HEK293 (cell line): ENCODE data around the gene EXOC2.

Experiments
- KLF9 ChIP-seq: fragments of 450-650 bp; formaldehyde crosslinking; IDR thresholded peaks from 2 replicates; pipeline ENCODE4 v1.5.1; 2016; ENCODE audit warnings: missing biosample characterization, missing genetic modification characterization, low read depth
- MYNN ChIP-seq: fragments of 450-650 bp; formaldehyde crosslinking; IDR thresholded peaks from 2 replicates; pipeline ENCODE4 v1.5.1; 2016; ENCODE audit warnings: missing biosample characterization, missing genetic modification characterization, borderline replicate concordance
- PRDM1 ChIP-seq: fragments of 450-650 bp; formaldehyde crosslinking; IDR thresholded peaks from 2 replicates; pipeline ENCODE4; 2016; ENCODE audit warnings: missing biosample characterization, missing genetic modification characterization
- RBAK ChIP-seq: fragments of 450-650 bp; formaldehyde crosslinking; IDR thresholded peaks from 2 replicates; pipeline ENCODE4 v1.5.1; 2016; ENCODE audit warnings: missing biosample characterization, missing genetic modification characterization
- YY1 ChIP-seq: fragments of 450-650 bp; formaldehyde crosslinking; IDR thresholded peaks from 2 replicates; pipeline ENCODE4 v1.5.1; 2018; ENCODE audit warnings: missing biosample characterization, missing genetic modification characterization
- ZNF629 ChIP-seq: fragments of 450-650 bp; formaldehyde crosslinking; IDR thresholded peaks from 2 replicates; pipeline ENCODE4 v1.5.1; 2017; ENCODE audit warnings: missing biosample characterization, missing genetic modification characterization
- ZNF776 ChIP-seq: fragments of 450-650 bp; formaldehyde crosslinking; IDR thresholded peaks from 2 replicates; pipeline ENCODE4 v1.5.0; 2017; ENCODE audit warnings: missing biosample characterization, missing genetic modification characterization, borderline replicate concordance
- TF ChIP-seq, protein P1 (sequence below): fragments of 450-650 bp; formaldehyde crosslinking; IDR thresholded peaks from 2 replicates; pipeline ENCODE4 v1.5.1; 2016; ENCODE audit warnings: missing biosample characterization, missing genetic modification characterization
- TF ChIP-seq, protein P2 (sequence below): fragments of 450-650 bp; formaldehyde crosslinking; IDR thresholded peaks from 2 replicates; pipeline ENCODE4 v1.5.1; 2016; ENCODE audit warnings: missing biosample characterization, missing genetic modification characterization
- TF ChIP-seq, protein P3 (sequence below): fragments of 450-650 bp; formaldehyde crosslinking; IDR thresholded peaks from 2 replicates; pipeline ENCODE4 v1.5.1; 2017; ENCODE audit warnings: missing biosample characterization, mild to moderate bottlenecking, missing genetic modification characterization, moderate library complexity
- TF ChIP-seq, protein P4 (sequence below): fragments of 450-650 bp; formaldehyde crosslinking; conservative IDR thresholded peaks from 2 replicates; pipeline ENCODE4 v1.5.1; 2016; ENCODE audit warnings: low read depth, missing biosample characterization, missing genetic modification characterization
- TF ChIP-seq, protein P5 (sequence below): fragments of 450-650 bp; formaldehyde crosslinking; IDR thresholded peaks from 2 replicates; pipeline ENCODE4 v1.5.1; 2016; ENCODE audit warnings: missing biosample characterization, missing genetic modification characterization, borderline replicate concordance

DNA sequence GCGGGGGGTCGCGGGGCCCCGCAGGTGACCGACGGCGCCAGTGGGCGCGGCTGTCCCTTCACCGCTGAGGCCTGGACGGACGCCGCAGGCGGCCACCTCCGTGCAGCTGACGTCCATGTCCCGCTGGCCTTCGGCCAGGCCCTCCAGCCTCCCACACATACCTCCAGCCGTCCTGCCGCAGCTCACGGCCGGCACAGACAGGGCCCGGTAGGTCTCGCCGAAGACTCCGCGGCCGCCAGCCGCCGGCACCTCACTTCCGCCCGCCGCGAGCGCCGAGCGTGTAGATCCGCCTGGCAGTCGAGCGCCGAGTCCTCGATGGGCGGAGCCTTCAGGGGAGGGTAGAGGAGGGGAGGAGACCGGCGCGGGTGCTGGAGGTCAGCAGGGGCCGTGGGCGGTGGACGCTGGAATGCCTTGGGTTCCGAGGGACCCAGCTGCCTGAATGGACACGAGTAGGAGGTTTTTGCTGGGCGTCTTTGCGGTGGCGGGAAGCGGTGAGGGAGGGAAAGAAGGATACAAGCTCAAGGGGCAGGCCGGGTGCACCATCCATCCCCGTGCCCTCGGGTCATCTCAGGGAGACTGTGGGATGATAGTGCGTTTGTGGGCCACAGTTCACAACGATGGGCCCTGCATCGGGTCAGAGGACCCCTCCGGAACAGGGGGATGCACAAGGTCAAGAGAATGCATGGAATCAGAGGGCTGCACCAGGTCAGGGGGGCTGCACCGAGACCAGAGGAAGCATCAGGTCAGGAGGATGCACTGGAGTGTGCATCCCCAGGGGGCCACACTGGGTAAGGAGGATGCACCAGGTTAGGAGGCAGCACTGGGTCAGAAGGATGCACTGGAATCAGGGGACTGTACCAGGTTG lies at the start of gene EXOC2:
- TF ChIP-seq PRDM1 (tag by site-specific recombination) (no peak), RBAK (tag by site-specific recombination) (no peak), MYNN (tag by site-specific recombination) (no peak), KLF9 (tag by site-specific recombination) (peak; percentile 80), ZNF629 (tag by site-specific recombination) (peak; percentile 79), YY1 (tag by site-specific recombination) (peak; percentile 72), ZNF776 (tag by site-specific recombination) (no peak; the same call in 1 of the 2 replicates)
- TF ChIP-seq, protein P1, sequence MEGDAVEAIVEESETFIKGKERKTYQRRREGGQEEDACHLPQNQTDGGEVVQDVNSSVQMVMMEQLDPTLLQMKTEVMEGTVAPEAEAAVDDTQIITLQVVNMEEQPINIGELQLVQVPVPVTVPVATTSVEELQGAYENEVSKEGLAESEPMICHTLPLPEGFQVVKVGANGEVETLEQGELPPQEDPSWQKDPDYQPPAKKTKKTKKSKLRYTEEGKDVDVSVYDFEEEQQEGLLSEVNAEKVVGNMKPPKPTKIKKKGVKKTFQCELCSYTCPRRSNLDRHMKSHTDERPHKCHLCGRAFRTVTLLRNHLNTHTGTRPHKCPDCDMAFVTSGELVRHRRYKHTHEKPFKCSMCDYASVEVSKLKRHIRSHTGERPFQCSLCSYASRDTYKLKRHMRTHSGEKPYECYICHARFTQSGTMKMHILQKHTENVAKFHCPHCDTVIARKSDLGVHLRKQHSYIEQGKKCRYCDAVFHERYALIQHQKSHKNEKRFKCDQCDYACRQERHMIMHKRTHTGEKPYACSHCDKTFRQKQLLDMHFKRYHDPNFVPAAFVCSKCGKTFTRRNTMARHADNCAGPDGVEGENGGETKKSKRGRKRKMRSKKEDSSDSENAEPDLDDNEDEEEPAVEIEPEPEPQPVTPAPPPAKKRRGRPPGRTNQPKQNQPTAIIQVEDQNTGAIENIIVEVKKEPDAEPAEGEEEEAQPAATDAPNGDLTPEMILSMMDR (tag by site-specific recombination), result no peak
- TF ChIP-seq, protein P2, sequence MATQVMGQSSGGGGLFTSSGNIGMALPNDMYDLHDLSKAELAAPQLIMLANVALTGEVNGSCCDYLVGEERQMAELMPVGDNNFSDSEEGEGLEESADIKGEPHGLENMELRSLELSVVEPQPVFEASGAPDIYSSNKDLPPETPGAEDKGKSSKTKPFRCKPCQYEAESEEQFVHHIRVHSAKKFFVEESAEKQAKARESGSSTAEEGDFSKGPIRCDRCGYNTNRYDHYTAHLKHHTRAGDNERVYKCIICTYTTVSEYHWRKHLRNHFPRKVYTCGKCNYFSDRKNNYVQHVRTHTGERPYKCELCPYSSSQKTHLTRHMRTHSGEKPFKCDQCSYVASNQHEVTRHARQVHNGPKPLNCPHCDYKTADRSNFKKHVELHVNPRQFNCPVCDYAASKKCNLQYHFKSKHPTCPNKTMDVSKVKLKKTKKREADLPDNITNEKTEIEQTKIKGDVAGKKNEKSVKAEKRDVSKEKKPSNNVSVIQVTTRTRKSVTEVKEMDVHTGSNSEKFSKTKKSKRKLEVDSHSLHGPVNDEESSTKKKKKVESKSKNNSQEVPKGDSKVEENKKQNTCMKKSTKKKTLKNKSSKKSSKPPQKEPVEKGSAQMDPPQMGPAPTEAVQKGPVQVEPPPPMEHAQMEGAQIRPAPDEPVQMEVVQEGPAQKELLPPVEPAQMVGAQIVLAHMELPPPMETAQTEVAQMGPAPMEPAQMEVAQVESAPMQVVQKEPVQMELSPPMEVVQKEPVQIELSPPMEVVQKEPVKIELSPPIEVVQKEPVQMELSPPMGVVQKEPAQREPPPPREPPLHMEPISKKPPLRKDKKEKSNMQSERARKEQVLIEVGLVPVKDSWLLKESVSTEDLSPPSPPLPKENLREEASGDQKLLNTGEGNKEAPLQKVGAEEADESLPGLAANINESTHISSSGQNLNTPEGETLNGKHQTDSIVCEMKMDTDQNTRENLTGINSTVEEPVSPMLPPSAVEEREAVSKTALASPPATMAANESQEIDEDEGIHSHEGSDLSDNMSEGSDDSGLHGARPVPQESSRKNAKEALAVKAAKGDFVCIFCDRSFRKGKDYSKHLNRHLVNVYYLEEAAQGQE (tag by site-specific recombination), result 0 out of 2 replicates have a peak, but pooled peaks have one; percentile 44
- TF ChIP-seq, protein P3, sequence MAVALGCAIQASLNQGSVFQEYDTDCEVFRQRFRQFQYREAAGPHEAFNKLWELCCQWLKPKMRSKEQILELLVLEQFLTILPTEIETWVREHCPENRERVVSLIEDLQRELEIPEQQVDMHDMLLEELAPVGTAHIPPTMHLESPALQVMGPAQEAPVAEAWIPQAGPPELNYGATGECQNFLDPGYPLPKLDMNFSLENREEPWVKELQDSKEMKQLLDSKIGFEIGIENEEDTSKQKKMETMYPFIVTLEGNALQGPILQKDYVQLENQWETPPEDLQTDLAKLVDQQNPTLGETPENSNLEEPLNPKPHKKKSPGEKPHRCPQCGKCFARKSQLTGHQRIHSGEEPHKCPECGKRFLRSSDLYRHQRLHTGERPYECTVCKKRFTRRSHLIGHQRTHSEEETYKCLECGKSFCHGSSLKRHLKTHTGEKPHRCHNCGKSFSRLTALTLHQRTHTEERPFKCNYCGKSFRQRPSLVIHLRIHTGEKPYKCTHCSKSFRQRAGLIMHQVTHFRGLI (tag by site-specific recombination), result 0 out of 2 replicates have a peak, but pooled peaks have one; percentile 23
- TF ChIP-seq, protein P4, sequence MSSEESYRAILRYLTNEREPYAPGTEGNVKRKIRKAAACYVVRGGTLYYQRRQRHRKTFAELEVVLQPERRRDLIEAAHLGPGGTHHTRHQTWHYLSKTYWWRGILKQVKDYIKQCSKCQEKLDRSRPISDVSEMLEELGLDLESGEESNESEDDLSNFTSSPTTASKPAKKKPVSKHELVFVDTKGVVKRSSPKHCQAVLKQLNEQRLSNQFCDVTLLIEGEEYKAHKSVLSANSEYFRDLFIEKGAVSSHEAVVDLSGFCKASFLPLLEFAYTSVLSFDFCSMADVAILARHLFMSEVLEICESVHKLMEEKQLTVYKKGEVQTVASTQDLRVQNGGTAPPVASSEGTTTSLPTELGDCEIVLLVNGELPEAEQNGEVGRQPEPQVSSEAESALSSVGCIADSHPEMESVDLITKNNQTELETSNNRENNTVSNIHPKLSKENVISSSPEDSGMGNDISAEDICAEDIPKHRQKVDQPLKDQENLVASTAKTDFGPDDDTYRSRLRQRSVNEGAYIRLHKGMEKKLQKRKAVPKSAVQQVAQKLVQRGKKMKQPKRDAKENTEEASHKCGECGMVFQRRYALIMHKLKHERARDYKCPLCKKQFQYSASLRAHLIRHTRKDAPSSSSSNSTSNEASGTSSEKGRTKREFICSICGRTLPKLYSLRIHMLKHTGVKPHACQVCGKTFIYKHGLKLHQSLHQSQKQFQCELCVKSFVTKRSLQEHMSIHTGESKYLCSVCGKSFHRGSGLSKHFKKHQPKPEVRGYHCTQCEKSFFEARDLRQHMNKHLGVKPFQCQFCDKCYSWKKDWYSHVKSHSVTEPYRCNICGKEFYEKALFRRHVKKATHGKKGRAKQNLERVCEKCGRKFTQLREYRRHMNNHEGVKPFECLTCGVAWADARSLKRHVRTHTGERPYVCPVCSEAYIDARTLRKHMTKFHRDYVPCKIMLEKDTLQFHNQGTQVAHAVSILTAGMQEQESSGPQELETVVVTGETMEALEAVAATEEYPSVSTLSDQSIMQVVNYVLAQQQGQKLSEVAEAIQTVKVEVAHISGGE (tag by site-specific recombination), result peak; percentile 70
- TF ChIP-seq, protein P5, sequence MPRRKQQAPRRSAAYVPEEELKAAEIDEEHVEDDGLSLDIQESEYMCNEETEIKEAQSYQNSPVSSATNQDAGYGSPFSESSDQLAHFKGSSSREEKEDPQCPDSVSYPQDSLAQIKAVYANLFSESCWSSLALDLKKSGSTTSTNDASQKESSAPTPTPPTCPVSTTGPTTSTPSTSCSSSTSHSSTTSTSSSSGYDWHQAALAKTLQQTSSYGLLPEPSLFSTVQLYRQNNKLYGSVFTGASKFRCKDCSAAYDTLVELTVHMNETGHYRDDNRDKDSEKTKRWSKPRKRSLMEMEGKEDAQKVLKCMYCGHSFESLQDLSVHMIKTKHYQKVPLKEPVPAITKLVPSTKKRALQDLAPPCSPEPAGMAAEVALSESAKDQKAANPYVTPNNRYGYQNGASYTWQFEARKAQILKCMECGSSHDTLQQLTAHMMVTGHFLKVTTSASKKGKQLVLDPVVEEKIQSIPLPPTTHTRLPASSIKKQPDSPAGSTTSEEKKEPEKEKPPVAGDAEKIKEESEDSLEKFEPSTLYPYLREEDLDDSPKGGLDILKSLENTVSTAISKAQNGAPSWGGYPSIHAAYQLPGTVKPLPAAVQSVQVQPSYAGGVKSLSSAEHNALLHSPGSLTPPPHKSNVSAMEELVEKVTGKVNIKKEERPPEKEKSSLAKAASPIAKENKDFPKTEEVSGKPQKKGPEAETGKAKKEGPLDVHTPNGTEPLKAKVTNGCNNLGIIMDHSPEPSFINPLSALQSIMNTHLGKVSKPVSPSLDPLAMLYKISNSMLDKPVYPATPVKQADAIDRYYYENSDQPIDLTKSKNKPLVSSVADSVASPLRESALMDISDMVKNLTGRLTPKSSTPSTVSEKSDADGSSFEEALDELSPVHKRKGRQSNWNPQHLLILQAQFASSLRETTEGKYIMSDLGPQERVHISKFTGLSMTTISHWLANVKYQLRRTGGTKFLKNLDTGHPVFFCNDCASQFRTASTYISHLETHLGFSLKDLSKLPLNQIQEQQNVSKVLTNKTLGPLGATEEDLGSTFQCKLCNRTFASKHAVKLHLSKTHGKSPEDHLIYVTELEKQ (tag by site-specific recombination), result peak; percentile 39; the same call in 1 of the 2 replicates
